CD4-positive, alpha-beta T cell treated with Interleukin-12 subunit alpha and Interleukin-12 subunit beta, for 1 hour (primary cell): ENCODE measurements around the gene FOXO3B.
"Not testable (repeated sequence)": the region's sequence is repeated elsewhere in the genome, so short reads cannot be mapped to it uniquely, and the experiment has no call there.

Source experiments
- DNase-seq: peaks from one replicate; pipeline ENCODE4 v3.0.0-alpha.2; 2020

The FOXO3B gene

GRCh38 chr17:18644291-18644690 lies 37.8 kb downstream of the FOXO3B start, which contains the start of gene TBC1D28:
TSS of gene TBC1D28 (minus strand) at chr17:18644391. CDS start at chr17:18641352, 3,039 bp downstream.
- not testable (repeated sequence) for DNase-seq

GRCh38 chr17:18643124-18643523 lies 39.0 kb downstream of the FOXO3B start:
- DNase-seq, result not testable (repeated sequence)

DNA sequence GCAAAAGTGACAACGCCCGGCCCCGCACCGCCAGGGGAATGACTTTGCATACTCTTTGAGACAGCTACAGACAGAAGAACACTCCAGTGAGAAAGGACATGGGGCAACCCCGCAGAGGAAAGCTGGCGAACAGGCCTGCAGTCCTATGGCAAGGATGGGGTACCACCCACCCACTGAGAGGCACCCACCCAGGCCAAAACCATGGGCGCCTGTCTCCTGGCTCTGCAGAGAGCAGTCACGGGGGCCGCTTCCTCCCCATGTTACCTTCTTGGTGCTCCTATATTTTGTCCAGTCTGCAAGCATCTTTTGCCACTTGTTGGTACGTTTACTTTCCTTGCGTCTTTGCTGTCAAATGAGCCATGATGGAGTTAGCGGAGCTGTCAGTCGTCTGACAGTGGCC lies 43.8 kb downstream of the FOXO3B start:
- not testable (repeated sequence) for DNase-seq

- not testable (repeated sequence) for DNase-seq
Observed at GRCh38 chr17:18636237-18636636, 45.9 kb downstream of the FOXO3B start.

DNA sequence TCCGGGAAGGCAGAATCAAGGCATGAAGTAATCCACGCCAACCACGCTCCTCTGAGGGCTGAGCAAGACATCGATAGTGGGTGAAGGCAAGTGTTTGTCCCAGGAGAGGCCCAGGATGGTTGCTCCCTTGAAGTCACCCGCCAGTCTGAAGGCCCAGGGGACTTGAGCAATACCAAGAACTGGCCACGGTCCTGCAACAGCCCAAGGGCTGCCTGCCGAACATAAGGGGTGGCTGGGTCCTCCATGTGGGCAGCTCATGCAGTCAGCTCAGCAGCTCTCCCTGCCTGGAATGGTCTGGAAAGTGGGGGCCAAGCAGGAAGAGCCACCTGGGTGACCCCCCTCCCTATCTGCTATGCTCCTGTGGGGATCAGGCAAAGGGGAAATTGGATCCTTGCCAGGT lies 46.3 kb downstream of the FOXO3B start:
- not testable (repeated sequence) for DNase-seq

GRCh38 chr17:18634550-18635263 lies 47.4 kb downstream of the FOXO3B start:
- DNase-seq, result not testable (repeated sequence)
